GM10266 (cell line): ENCODE data around the gene HSF5.
A peak's percentile ranks its signal among the peaks of the same experiment; 100 is the strongest.

Experiments
- DNase-seq: peaks from one replicate; pipeline ENCODE4 v3.0.0; 2012; ENCODE audit errors: extremely low spot score
- TF ChIP-seq, protein P1 (sequence below): IDR thresholded peaks from 2 replicates; pipeline ENCODE4 v1.5.1; 2012; ENCODE audit warnings: mild to moderate bottlenecking, low read depth; ENCODE audit not compliant: control insufficient read depth, insufficient read depth; ENCODE audit errors: missing control alignments

The HSF5 gene

DNA sequence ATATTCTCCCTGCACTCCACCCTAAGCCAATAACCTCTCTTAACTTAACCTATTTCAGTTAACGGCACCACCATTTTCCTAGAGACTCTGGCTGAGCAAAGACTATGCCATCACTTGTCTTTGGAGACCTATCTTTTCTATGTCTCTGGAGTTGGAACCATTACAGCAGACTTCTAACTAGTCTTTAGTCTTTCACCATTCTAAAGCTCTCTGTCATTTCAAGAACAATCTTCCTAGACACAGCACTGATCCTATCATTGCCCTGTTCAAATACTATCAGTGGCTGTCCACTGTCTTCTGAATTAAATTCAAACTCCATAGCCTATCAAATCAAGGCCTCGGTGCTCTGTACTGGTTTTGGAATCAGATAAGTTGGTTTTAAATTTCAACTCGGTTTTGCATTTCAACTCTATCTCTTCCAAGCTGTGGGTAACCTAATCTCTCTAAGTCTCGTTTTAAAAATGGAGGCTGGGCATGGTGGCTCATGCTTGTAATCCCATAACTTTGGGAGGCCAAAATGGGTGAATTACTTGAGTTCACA is 102.8 kb downstream of the HSF5 start:
- no peak for DNase-seq
- TF ChIP-seq, protein P1, sequence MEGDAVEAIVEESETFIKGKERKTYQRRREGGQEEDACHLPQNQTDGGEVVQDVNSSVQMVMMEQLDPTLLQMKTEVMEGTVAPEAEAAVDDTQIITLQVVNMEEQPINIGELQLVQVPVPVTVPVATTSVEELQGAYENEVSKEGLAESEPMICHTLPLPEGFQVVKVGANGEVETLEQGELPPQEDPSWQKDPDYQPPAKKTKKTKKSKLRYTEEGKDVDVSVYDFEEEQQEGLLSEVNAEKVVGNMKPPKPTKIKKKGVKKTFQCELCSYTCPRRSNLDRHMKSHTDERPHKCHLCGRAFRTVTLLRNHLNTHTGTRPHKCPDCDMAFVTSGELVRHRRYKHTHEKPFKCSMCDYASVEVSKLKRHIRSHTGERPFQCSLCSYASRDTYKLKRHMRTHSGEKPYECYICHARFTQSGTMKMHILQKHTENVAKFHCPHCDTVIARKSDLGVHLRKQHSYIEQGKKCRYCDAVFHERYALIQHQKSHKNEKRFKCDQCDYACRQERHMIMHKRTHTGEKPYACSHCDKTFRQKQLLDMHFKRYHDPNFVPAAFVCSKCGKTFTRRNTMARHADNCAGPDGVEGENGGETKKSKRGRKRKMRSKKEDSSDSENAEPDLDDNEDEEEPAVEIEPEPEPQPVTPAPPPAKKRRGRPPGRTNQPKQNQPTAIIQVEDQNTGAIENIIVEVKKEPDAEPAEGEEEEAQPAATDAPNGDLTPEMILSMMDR, result no peak

DNA sequence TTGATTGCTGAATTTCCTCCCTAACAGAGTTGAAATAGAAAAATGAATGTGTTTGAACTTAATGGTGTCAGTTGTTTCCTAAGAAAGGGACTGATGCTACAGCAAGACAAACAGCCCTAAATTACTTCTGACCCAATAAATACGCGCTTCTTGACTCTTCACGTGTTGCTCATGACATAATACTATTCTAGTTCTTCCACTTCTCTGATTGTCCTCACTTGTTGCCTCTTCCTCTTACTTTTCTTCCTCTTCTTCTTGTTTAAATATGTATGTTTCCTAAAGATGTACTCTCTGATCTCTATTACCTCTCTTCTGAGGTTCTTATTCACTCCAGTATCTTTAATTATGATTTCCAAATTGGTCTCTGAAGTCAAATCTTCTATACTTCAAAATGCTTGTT is 103.3 kb downstream of the HSF5 start:
- no peak for DNase-seq
- TF ChIP-seq, protein P1, result no peak

DNA sequence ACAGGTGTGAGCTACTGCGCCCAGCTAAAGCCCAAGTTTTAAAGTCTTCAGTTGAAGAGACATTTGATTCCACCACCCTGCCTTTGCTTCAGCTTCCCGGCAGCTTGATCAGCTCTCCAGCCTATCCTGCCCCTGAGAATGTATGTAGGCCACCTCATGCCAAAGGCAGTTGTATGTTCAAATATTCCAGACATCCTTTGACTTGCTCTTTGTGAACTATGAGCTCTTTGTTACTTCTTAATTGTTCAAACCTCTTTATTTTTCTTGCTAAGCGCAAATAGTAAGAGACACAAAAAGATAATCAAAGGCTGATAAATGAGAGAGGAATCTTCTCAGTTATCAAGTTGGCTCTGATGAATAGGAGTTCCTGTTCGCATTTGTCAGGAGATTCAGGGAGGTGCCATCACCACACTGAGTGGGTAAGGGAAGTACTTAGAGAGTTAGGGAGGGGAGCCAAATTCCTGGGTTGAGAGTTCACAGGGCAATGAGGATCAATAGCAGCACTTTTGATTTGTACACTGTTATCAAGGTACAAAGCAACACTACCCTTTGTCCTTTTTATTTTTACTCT is 104.2 kb downstream of the HSF5 start:
- no peak for DNase-seq
- TF ChIP-seq, protein P1, result no peak

DNA sequence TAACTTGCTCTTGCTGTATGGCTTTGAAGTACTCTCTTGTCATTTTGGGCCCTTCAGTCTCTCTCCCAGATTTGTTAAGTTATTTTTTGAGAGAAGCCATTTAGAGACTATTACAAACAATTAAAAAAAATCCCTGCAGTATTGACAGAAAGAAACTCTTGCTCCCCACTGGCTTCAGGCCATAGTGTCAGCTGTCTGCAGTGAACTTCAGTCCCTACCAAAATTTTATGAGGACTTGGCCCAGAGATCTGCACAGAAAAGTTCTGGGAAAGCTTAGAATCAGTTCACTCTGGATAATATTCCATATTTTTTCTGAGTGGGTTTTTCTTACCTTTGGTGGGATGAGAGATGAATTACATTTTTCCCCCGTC is 105.4 kb downstream of the HSF5 start:
- no peak for DNase-seq
- TF ChIP-seq, protein P1, result no peak

DNA sequence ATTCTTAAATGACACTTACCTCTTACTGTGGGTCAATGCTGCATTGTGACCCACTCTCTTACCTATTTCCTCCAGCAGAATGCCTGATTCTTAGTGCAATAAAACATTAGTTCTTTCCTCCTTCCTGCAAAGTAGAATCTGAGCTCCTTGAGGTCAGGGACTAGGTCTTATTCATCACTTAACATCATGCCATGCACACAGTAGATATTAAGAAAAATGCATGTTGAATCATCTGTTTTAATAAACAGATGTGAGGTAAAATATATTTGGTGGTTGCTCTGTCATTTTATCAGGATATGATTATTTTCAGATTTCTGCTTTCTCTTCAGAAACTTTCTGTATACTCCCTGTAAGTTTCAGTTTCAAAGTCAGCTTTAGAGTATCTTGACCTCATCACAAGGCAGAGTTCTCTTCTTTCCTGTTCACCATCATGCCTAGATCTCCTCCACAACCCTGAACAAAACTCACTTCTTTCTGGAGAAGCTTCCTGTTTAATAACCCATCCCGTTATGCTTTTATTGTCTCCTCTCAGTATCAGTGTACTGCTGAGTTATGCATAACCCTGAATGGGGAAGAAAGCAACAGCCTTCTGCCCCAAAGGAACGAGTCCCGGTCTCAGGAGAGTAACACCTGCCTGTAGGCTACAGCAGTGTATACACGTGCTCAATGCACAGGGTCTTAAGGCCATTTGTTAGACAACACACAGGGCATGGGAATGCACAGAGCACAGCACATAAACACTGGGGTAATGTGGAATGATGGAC is 105.9 kb downstream of the HSF5 start:
- DNase-seq, result peak; percentile 43
- TF ChIP-seq, protein P1, result no peak

DNA sequence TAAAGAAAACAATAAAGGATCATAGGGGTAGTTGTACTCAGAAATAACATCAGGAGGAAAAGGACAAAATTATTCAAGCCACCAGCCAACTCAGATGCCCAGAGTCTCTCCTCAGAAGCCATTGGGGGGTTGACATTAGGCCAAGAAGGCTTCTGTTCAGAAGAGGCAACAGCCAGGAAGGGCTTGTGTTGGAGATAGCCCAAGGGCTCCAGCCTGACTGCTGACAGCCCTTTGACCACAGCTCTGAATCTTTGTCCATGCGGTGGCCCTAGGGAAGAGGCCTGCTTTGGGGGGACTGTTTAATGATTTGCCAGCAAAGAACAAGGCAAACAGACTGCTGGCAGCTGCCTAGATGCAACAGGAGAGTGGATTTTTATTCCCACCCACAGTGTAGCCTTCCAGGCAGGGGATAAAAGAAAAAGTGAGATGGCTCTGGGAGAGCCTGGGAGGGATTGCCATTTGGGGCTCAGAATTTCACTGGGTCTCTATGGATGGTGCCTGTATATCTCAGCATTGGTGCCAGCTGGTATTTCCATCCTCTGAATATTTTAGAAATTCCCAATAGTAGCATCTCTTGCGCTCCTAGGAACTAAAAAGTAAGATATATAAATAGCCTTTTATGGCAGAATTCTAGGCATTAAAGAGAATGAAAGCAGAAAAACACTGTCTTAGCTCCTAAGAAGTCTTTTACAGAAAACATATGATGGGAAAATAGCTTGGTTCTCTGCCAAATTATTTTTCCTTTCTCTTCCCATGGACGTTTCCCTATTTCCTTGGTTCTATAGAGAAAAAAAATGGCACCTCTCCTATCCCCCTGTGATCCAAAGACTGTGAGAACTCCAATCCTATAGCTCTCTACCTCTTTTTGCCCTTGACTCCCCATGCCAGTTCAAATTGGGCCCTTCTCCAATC is 106.8 kb downstream of the HSF5 start:
- TF ChIP-seq, protein P1, result no peak
- no peak for DNase-seq
